Measurements from ENCODE around the gene SNX8.

The SNX8 gene

DNA sequence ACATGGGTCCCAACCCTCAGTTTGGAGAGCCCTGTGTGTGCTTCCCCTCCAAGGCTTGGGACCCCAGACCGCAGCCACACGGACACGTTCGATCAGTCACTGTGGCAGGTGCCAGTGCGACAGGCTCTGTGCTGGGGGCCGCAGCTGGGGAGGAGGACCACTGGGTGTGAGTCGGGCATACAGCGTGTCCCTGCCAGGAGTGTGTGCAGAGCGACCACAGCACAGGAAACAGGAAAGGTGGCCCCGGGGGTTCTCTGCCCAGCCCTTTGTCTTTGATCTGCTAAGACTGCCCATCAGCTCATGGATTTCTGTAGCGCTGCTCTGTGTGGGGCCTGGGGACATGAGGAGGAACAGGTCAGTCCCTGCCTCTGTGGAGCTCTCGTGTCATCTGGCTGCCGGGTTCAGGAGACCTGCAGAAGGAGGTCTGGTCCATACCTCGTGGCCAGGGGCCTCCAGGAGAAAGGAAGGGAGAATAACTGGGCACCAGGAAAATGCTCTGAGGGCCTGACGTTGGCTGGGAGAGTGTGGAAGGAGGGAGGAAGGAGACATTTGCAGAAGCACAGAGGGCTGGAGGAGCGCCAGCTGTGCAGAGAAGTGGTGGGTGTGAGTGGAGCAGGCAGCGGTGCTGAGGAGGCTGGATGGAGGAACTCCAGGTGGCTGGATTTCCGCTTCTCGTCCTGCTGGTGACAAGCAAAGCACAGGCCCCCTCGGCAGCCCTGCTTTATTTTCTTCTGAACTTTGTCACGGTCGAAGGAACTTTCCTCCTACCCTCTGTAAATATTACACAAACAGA is 68.2 kb downstream of the SNX8 start:
- H3K4me3 ChIP-seq (IDR thresholded peaks at IDR 0.05; ENCODE audit: insufficient read depth, low read depth, low read length), result no peak overlapping the region
- TF ChIP-seq, protein P1, sequence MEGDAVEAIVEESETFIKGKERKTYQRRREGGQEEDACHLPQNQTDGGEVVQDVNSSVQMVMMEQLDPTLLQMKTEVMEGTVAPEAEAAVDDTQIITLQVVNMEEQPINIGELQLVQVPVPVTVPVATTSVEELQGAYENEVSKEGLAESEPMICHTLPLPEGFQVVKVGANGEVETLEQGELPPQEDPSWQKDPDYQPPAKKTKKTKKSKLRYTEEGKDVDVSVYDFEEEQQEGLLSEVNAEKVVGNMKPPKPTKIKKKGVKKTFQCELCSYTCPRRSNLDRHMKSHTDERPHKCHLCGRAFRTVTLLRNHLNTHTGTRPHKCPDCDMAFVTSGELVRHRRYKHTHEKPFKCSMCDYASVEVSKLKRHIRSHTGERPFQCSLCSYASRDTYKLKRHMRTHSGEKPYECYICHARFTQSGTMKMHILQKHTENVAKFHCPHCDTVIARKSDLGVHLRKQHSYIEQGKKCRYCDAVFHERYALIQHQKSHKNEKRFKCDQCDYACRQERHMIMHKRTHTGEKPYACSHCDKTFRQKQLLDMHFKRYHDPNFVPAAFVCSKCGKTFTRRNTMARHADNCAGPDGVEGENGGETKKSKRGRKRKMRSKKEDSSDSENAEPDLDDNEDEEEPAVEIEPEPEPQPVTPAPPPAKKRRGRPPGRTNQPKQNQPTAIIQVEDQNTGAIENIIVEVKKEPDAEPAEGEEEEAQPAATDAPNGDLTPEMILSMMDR (conservative IDR thresholded peaks at IDR 0.05; ENCODE audit: low read depth, low read length), result no peak

GRCh38 chr7:2244404-2244995 is 69.7 kb downstream of the SNX8 start:
- no peak overlapping the region for H2AFZ ChIP-seq (ENCODE audit: low read depth)
- H3K9ac ChIP-seq, result no peak overlapping the region
- H3K79me2 ChIP-seq (ENCODE audit: insufficient read depth, low read depth), result peaks cover 27% of the 10 kb centered on the region
- TF ChIP-seq, protein P1 (conservative IDR thresholded peaks at IDR 0.05; ENCODE audit: low read depth, low read length), result no peak
- no peak overlapping the region for H3K27ac ChIP-seq
- no peak overlapping the region for H3K4me2 ChIP-seq
- H3K27me3 ChIP-seq (ENCODE audit: insufficient read depth, low read depth), result no peaks in the 10 kb centered on the region
- peaks cover 21% of the 10 kb centered on the region for H3K4me1 ChIP-seq (ENCODE audit: low read depth, poor library complexity, severe bottlenecking)
- no peaks in the 10 kb centered on the region; the same call in 1 of the 2 replicates for H3K36me3 ChIP-seq (ENCODE audit: insufficient read depth)
- no peaks in the 10 kb centered on the region for H4K20me1 ChIP-seq (ENCODE audit: insufficient read depth)
- no peak overlapping the region for H3K4me3 ChIP-seq (IDR thresholded peaks at IDR 0.05; ENCODE audit: insufficient read depth, low read depth, low read length)

More for the DNA sequence above, 68.2 kb downstream of the SNX8 start:
- no peak overlapping the region for H3K9ac ChIP-seq
- H3K27ac ChIP-seq, result no peak overlapping the region
- H2AFZ ChIP-seq (ENCODE audit: low read depth), result no peak overlapping the region
- H4K20me1 ChIP-seq (ENCODE audit: insufficient read depth), result no peaks in the 10 kb centered on the region
- H3K4me1 ChIP-seq (ENCODE audit: low read depth, poor library complexity, severe bottlenecking), result peaks cover 11% of the 10 kb centered on the region
- peaks cover 16% of the 10 kb centered on the region for H3K79me2 ChIP-seq (ENCODE audit: insufficient read depth, low read depth)
- no peaks in the 10 kb centered on the region for H3K27me3 ChIP-seq (ENCODE audit: insufficient read depth, low read depth)
- H3K4me2 ChIP-seq, result no peak overlapping the region
- no peaks in the 10 kb centered on the region for H3K36me3 ChIP-seq (ENCODE audit: insufficient read depth)

DNA sequence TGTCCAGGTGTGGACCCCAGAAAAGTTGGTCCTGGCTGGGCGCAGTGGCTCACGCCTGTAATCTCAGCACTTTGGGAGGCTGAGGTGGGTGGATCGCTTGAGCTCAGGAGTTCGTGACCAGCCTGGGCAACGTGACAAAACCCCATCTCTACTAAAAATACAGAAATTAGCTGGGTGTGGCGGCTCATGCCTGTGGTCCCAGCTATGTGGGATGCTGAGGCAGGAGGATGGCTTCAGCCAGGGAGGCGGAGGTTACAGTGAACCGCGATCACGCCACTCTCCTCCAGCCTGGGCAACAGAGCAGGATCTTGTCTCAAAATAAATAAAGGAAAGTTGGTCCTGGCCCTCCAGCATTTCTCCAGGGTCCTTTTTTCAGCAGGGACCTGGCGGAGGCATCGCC is 70.8 kb downstream of the SNX8 start:
- H3K4me3 ChIP-seq (IDR thresholded peaks at IDR 0.05; ENCODE audit: insufficient read depth, low read depth, low read length), result no peak overlapping the region
- no peak overlapping the region for H3K27ac ChIP-seq
- peak overlapping the region; percentile 84; the same call in 1 of the 2 replicates for H3K4me2 ChIP-seq
- H3K4me1 ChIP-seq (ENCODE audit: low read depth, poor library complexity, severe bottlenecking), result peaks cover 21% of the 10 kb centered on the region
- no peaks in the 10 kb centered on the region for H3K27me3 ChIP-seq (ENCODE audit: insufficient read depth, low read depth)
- no peak overlapping the region for H2AFZ ChIP-seq (ENCODE audit: low read depth)
- no peak overlapping the region; the same call in 1 of the 2 replicates for H3K9ac ChIP-seq
- no peaks in the 10 kb centered on the region; the same call in 1 of the 2 replicates for H3K36me3 ChIP-seq (ENCODE audit: insufficient read depth)
- H3K79me2 ChIP-seq (ENCODE audit: insufficient read depth, low read depth), result peaks cover 27% of the 10 kb centered on the region
- TF ChIP-seq, protein P1 (conservative IDR thresholded peaks at IDR 0.05; ENCODE audit: low read depth, low read length), result no peak
- no peaks in the 10 kb centered on the region for H4K20me1 ChIP-seq (ENCODE audit: insufficient read depth)

DNA sequence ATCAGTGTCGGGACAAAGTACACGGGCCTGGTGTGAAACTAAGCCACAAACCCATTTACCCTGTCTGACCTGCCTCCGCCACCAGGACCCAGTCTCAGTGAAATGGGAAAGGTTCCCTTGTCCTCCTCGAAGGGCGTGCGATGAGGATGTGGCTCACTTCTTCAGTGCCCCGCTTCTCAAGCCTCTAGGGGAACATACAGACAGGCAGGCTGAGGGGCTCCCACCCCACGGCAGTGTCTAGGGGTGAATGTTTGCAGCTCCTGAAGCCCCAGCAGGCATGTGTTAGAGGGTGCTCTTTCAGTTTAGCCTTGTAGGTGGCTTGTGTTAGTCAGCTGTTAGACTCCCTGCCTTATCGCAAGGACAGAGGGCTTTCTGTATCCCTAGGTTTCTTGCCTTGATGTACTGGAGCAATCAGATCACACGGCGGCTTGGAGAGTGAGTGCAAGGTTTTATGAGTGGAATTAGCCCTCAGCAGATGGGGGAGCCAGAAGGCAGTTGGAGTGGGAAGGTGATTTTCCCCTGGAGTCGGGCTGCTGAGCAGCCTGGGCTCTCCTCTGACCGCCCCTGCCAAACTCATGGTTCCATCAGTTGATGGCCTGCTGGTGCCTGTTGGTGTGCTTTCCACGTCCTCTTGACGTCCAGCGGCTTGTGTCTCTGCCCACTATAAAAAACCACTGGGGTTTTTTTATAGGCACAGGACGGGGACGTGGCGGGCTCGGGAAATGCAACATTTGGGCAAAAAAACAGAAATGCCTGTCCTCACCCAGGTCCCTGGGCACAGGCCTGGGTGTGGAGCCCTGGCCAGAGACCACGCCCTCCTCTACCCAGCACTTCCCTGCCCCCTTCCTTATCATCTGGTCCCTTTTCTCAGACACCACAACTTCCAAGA is 71.5 kb downstream of the SNX8 start:
- TF ChIP-seq, protein P1 (conservative IDR thresholded peaks at IDR 0.05; ENCODE audit: low read depth, low read length), result no peak
- no peaks in the 10 kb centered on the region for H4K20me1 ChIP-seq (ENCODE audit: insufficient read depth)
- peak overlapping the region; percentile 84 for H3K4me2 ChIP-seq
- peak overlapping the region; percentile 87 for H3K9ac ChIP-seq
- H3K27ac ChIP-seq, result peak overlapping the region; percentile 42
- H3K4me3 ChIP-seq (IDR thresholded peaks at IDR 0.05; ENCODE audit: insufficient read depth, low read depth, low read length), result peak overlapping the region; percentile 41
- no peaks in the 10 kb centered on the region for H3K27me3 ChIP-seq (ENCODE audit: insufficient read depth, low read depth)
- peaks cover 3% of the 10 kb centered on the region; the same call in 1 of the 2 replicates for H3K36me3 ChIP-seq (ENCODE audit: insufficient read depth)
- H2AFZ ChIP-seq (ENCODE audit: low read depth), result peak overlapping the region; percentile 90
- H3K79me2 ChIP-seq (ENCODE audit: insufficient read depth, low read depth), result peaks cover 27% of the 10 kb centered on the region
- peaks cover 21% of the 10 kb centered on the region for H3K4me1 ChIP-seq (ENCODE audit: low read depth, poor library complexity, severe bottlenecking)

Measured in KMS-11 (cell line).